HEK293 (cell line): ENCODE results near the gene TBRG1.

ENCODE experiments used
- CTCF ChIP-seq: fragments of 450-650 bp; formaldehyde crosslinking; IDR thresholded peaks from 2 replicates; pipeline ENCODE4 v1.5.1; 2016; ENCODE audit warnings: missing biosample characterization, missing genetic modification characterization
- ELK4 ChIP-seq: IDR thresholded peaks from 2 replicates; pipeline ENCODE4 v1.6.1; 2011; ENCODE audit warnings: mild to moderate bottlenecking, low read depth, low read length, borderline replicate concordance
- ZNF132 ChIP-seq: fragments of 450-650 bp; formaldehyde crosslinking; IDR thresholded peaks from 2 replicates; pipeline ENCODE4 v1.5.1; 2017; ENCODE audit warnings: missing biosample characterization, missing genetic modification characterization, borderline replicate concordance
- ZNF513 ChIP-seq: fragments of 450-650 bp; IDR thresholded peaks from 2 replicates; pipeline ENCODE4 v1.5.1; 2018; ENCODE audit warnings: missing biosample characterization, missing genetic modification characterization
- TF ChIP-seq, protein P1 (sequence below): fragments of 450-650 bp; formaldehyde crosslinking; IDR thresholded peaks from 2 replicates; pipeline ENCODE4 v1.5.1; 2016; ENCODE audit warnings: missing biosample characterization, missing genetic modification characterization, low read depth

DNA sequence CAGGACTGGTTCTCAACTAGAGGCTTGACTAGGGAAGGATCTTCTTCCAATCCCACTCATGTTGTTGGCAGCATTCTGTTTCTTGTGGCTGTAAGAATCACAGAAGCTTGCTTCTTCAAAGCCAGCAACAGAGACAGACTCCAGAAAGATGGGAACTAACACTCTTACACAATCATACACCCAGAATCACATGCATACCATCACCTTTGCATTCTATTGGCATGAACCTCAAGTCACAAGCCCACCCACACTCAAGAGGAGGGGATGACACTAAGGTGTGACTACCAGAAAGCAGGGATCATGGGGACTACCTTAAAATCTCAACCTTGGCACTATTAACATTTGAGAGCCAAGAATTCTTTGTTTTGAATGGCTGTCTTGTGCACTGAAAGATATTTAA, 25.0 kb upstream of the TBRG1 start:
- TF ChIP-seq, protein P1, sequence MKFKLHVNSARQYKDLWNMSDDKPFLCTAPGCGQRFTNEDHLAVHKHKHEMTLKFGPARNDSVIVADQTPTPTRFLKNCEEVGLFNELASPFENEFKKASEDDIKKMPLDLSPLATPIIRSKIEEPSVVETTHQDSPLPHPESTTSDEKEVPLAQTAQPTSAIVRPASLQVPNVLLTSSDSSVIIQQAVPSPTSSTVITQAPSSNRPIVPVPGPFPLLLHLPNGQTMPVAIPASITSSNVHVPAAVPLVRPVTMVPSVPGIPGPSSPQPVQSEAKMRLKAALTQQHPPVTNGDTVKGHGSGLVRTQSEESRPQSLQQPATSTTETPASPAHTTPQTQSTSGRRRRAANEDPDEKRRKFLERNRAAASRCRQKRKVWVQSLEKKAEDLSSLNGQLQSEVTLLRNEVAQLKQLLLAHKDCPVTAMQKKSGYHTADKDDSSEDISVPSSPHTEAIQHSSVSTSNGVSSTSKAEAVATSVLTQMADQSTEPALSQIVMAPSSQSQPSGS (tag by site-specific recombination), result no peak
- TF ChIP-seq ZNF513 (tag by site-specific recombination) (no peak), ZNF132 (tag by site-specific recombination) (no peak), CTCF (tag by site-specific recombination) (no peak), ELK4 (no peak)
